IMR-90 (cell line): Measurements from ENCODE around the gene RIPOR2. TPM values are rescaled to one million over a fixed set of nuclear protein-coding genes. Genes with fewer than 3 reads are reported as not detected.

Experiments used
- ATAC-seq: fragments of 200-7000 bp; cut with Tn5 transposase; 2 replicates; pipeline ENCODE4 v1.9.1; 2020; ENCODE audit warnings: low read depth, mild to moderate bottlenecking, moderate library complexity
- BruUV-seq: library from RNA; stranded (reverse); fragments of 400-500 nt; replicated peaks from 2 replicates; lab custom pipeline; 2021; lab: Mats Ljungman, UMichigan
- CTCF ChIA-PET: fragments of 300-600 bp; formaldehyde crosslinking; extraction: SDS; loops from one replicate; lab custom pipeline; 2021; ENCODE audit warnings: antibody characterized with exemption; lab: Yijun Ruan, JAX
- POLR2A ChIA-PET: fragments of 300-600 bp; sonication (Branson Sonifier 250); formaldehyde crosslinking; loops from one replicate; lab custom pipeline; 2022; ENCODE audit warnings: antibody characterized with exemption; ENCODE audit not compliant: unreplicated experiment; lab: Charles Lee
- DNase-seq: peaks from one replicate; pipeline ENCODE4 v3.0.0; 2013
- H2AFZ ChIP-seq: replicated peaks from 2 replicates; pipeline ENCODE3; 2013; ENCODE audit warnings: low read length, mild to moderate bottlenecking; ENCODE audit not compliant: poor library complexity
- H2AK5ac ChIP-seq: 2 replicates; pipeline ENCODE4 v1.6.1; 2013; ENCODE audit warnings: low read depth, low read length, inconsistent platforms
- H2AK9ac ChIP-seq: replicated peaks from 2 replicates; pipeline ENCODE3; 2013; ENCODE audit warnings: mild to moderate bottlenecking, low read depth, low read length, moderate library complexity; ENCODE audit not compliant: poor library complexity
- H2BK120ac ChIP-seq: 2 replicates; pipeline ENCODE4 v1.6.1; 2013; ENCODE audit warnings: low read depth, low read length, inconsistent platforms
- H2BK15ac ChIP-seq: 3 replicates; pipeline ENCODE4 v1.6.1; 2013; ENCODE audit warnings: low read depth, low read length, inconsistent platforms
- H2BK20ac ChIP-seq: 2 replicates; pipeline ENCODE4 v1.6.1; 2013; ENCODE audit warnings: low read depth, mild to moderate bottlenecking, inconsistent platforms, low read length, moderate library complexity
- H2BK5ac ChIP-seq: 2 replicates; pipeline ENCODE4 v1.6.1; 2013; ENCODE audit warnings: mild to moderate bottlenecking, low read depth, low read length, inconsistent platforms; ENCODE audit not compliant: poor library complexity, severe bottlenecking
- H3K14ac ChIP-seq: replicated peaks from 2 replicates; pipeline ENCODE4 v1.6.1; 2013; ENCODE audit warnings: low read depth, low read length, inconsistent platforms
- H3K18ac ChIP-seq: 2 replicates; pipeline ENCODE4 v1.6.1; 2013; ENCODE audit warnings: low read depth, low read length, control low read depth
- H3K23ac ChIP-seq: 2 replicates; pipeline ENCODE4 v1.6.1; 2013; ENCODE audit warnings: low read depth, low read length, inconsistent platforms
- H3K27ac ChIP-seq: 2 replicates; pipeline ENCODE4 v1.5.1; 2013; ENCODE audit warnings: mild to moderate bottlenecking, control low read depth, low read length; ENCODE audit not compliant: insufficient read depth
- H3K27me3 ChIP-seq: 2 replicates; pipeline ENCODE4 v1.6.1; 2013; ENCODE audit warnings: low read length; ENCODE audit not compliant: control insufficient read depth, insufficient read depth
- H3K36me3 ChIP-seq: 2 replicates; pipeline ENCODE4 v1.6.1; 2013; ENCODE audit warnings: low read length, mixed read lengths; ENCODE audit not compliant: control insufficient read depth, insufficient read depth
- H3K4ac ChIP-seq: 2 replicates; pipeline ENCODE4 v1.6.1; 2013; ENCODE audit warnings: low read depth, low read length, inconsistent platforms
- H3K4me1 ChIP-seq: 2 replicates; pipeline ENCODE4 v1.6.1; 2013; ENCODE audit warnings: low read length, mixed read lengths; ENCODE audit not compliant: control insufficient read depth, insufficient read depth
- H3K4me2 ChIP-seq: 2 replicates; pipeline ENCODE4 v1.6.1; 2013; ENCODE audit warnings: low read depth, mild to moderate bottlenecking, control low read depth, low read length, moderate library complexity
- H3K4me3 ChIP-seq: 2 replicates; pipeline ENCODE4 v1.5.1; 2013; ENCODE audit warnings: low read depth, mild to moderate bottlenecking, control low read depth, low read length, moderate library complexity; ENCODE audit not compliant: insufficient read depth
- H3K56ac ChIP-seq: 2 replicates; pipeline ENCODE4 v1.6.1; 2013; ENCODE audit warnings: low read length, inconsistent platforms; ENCODE audit not compliant: insufficient read depth; ENCODE audit errors: extremely low read depth
- H3K79me1 ChIP-seq, 2 experiments: 2 replicates each; pipeline ENCODE4 v1.6.1; 2013; ENCODE audit warnings: low read length in 2 of 2, inconsistent platforms in 1 of 2, low read depth in 1 of 2
- H3K9ac ChIP-seq: 2 replicates; pipeline ENCODE4 v1.6.1; 2013; ENCODE audit warnings: low read depth, low read length, control low read depth
- H3K9me1 ChIP-seq: 2 replicates; pipeline ENCODE4 v1.6.1; 2013; ENCODE audit warnings: low read length, inconsistent platforms; ENCODE audit not compliant: insufficient read depth
- H3K9me3 ChIP-seq: 2 replicates; pipeline ENCODE4 v1.6.1; 2013; ENCODE audit warnings: low read length; ENCODE audit not compliant: control insufficient read depth, insufficient read depth
- H4K20me1 ChIP-seq: 2 replicates; pipeline ENCODE4 v1.6.1; 2013; ENCODE audit warnings: low read length, inconsistent platforms; ENCODE audit not compliant: insufficient read depth
- H4K5ac ChIP-seq: 2 replicates; pipeline ENCODE4 v1.6.1; 2013; ENCODE audit warnings: mild to moderate bottlenecking, low read depth, low read length, control low read depth
- H4K8ac ChIP-seq, 2 experiments: 2 replicates each; pipeline ENCODE4 v1.6.1; 2013; ENCODE audit warnings: low read depth in 2 of 2, low read length in 2 of 2, control low read depth in 1 of 2, inconsistent platforms in 1 of 2
- H4K91ac ChIP-seq: 2 replicates; pipeline ENCODE4 v1.6.1; 2013; ENCODE audit warnings: low read depth, low read length, inconsistent platforms; ENCODE audit not compliant: insufficient read depth
- BHLHE40 ChIP-seq: fragments of 150-350 bp; IDR thresholded peaks from 2 replicates; pipeline ENCODE4 v1.6.1; 2016; ENCODE audit warnings: mild to moderate bottlenecking, low read depth, low read length
- CEBPB ChIP-seq: IDR thresholded peaks from 2 replicates; pipeline ENCODE4 v1.6.1; 2012; ENCODE audit warnings: low read depth, low read length, improper control_type of control experiment
- CHD1 ChIP-seq: IDR thresholded peaks from 2 replicates; pipeline ENCODE4 v1.6.1; 2012; ENCODE audit warnings: low read depth, low read length, improper control_type of control experiment
- CTCF ChIP-seq: conservative IDR thresholded peaks from 2 replicates; pipeline ENCODE4 v1.5.1; 2012; ENCODE audit warnings: mild to moderate bottlenecking, low read depth, low read length, improper control_type of control experiment
- ELK1 ChIP-seq: fragments of 150-350 bp; IDR thresholded peaks from 2 replicates; pipeline ENCODE4 v1.6.1; 2016; ENCODE audit warnings: low read depth, mild to moderate bottlenecking, low read length, moderate library complexity, borderline replicate concordance
- FOS ChIP-seq: fragments of 150-350 bp; IDR thresholded peaks from 2 replicates; pipeline ENCODE4 v1.6.1; 2016; ENCODE audit warnings: low read depth, low read length
- MAFK ChIP-seq: IDR thresholded peaks from 2 replicates; pipeline ENCODE4 v1.6.1; 2012; ENCODE audit warnings: low read depth, low read length, improper control_type of control experiment
- MAZ ChIP-seq: IDR thresholded peaks from 2 replicates; pipeline ENCODE4 v1.6.1; 2012; ENCODE audit warnings: low read depth, mild to moderate bottlenecking, low read length, improper control_type of control experiment, moderate library complexity, borderline replicate concordance
- MXI1 ChIP-seq: IDR thresholded peaks from 2 replicates; pipeline ENCODE4 v1.6.1; 2012; ENCODE audit warnings: low read depth, mild to moderate bottlenecking, low read length, moderate library complexity, borderline replicate concordance
- NFE2L2 ChIP-seq: fragments of 150-350 bp; IDR thresholded peaks from 2 replicates; pipeline ENCODE4 v1.6.1; 2016; ENCODE audit warnings: low read depth, mild to moderate bottlenecking, low read length
- POLR2A ChIP-seq: IDR thresholded peaks from 2 replicates; pipeline ENCODE4 v1.6.1; 2012; ENCODE audit warnings: mild to moderate bottlenecking, low read depth, low read length
- RAD21 ChIP-seq: IDR thresholded peaks from 2 replicates; pipeline ENCODE4 v1.6.1; 2012; ENCODE audit warnings: low read length, improper control_type of control experiment
- RCOR1 ChIP-seq: IDR thresholded peaks from 2 replicates; pipeline ENCODE4 v1.6.1; 2012; ENCODE audit warnings: mild to moderate bottlenecking, low read length, improper control_type of control experiment; ENCODE audit not compliant: insufficient replicate concordance
- RFX5 ChIP-seq: IDR thresholded peaks from 2 replicates; pipeline ENCODE4 v1.8.0; 2012; ENCODE audit warnings: low read depth, mild to moderate bottlenecking, low read length, moderate library complexity
- SMC3 ChIP-seq: fragments of 150-350 bp; IDR thresholded peaks from 2 replicates; pipeline ENCODE4 v1.6.1; 2016; ENCODE audit warnings: low read depth, mild to moderate bottlenecking, antibody characterized with exemption, low read length, moderate library complexity
- USF2 ChIP-seq: fragments of 150-350 bp; IDR thresholded peaks from 2 replicates; pipeline ENCODE4 v1.6.1; 2017; ENCODE audit warnings: mild to moderate bottlenecking, antibody characterized with exemption, low read length, low read depth
- WGBS, 2 experiments: methylation state at CpG; one replicate each; pipeline versions ENCODE4 v1.1.5 to v1.1.7; 2013; ENCODE audit warnings: missing lambda C conversion rate in 2 of 2; ENCODE audit not compliant: insufficient read length in 1 of 2; ENCODE audit errors: extremely low coverage in 2 of 2; 5-methylcytosine and 5-hydroxymethylcytosine counted together
- dilution Hi-C: fragments of 300-500 bp; cut with HindIII; formaldehyde crosslinking; loops from one replicate; pipeline ENCODE4 v1.14.3; 2018; ENCODE audit warnings: low sequenced_read_pairs; ENCODE audit not compliant: unreplicated experiment
- in situ Hi-C: fragments of 300-500 bp; cut with MboI; formaldehyde crosslinking; loops from 3 replicates; pipeline ENCODE4 v1.14.3; 2019; ENCODE audit warnings: low sequenced_read_pairs, inconsistent platforms, mixed read lengths
- intact Hi-C: fragments of 100-400 bp; cut with micrococcal nuclease; formaldehyde crosslinking; loops from 2 replicates; pipeline ENCODE4 v1.10.0; 2022
- polyA plus RNA-seq, 3 experiments: library from polyadenylated mRNA; depleted of rRNA; stranded (reverse); fragments of >200 nt; gene quantifications; 2 replicates each; pipeline ENCODE4 v1.2.3, GENCODE V29; 2012; ENCODE audit warnings: low replicate concordance in 1 of 3
- total RNA-seq: library from RNA; depleted of rRNA; stranded (reverse); fragments of >200 nt; gene quantifications from 2 replicates; pipeline ENCODE4 v1.2.3, GENCODE V29; 2012

RIPOR2 gene
- total and polyA plus RNA-seq, 2 of the 4 experiments (the other 2 are of a cell fraction), result 1.1 to 1.2 TPM

GRCh38 chr6:24926192-24926591 is 9.6 kb downstream of the RIPOR2 start:
- dilution Hi-C loops, result no loop called here

More at GRCh38 chr6:24926192-24926591, 9.6 kb downstream of the RIPOR2 start:
- H3K9me1 ChIP-seq, result peaks cover 9% of the 10 kb centered on the region
- H4K91ac ChIP-seq, result no peak overlapping the region
- no peak for ATAC-seq
- DNase-seq, result no peak
- no peak overlapping the region for H3K4me3 ChIP-seq
- H4K5ac ChIP-seq, result 0 out of 2 replicates have a peak overlapping the region, but pooled peaks have one; percentile 23
- no TSS peak for BruUV-seq
- peaks cover 14% of the 10 kb centered on the region for H3K4me1 ChIP-seq
- no peak overlapping the region for H3K9ac ChIP-seq
- no peak overlapping the region for H2AFZ ChIP-seq
- no peaks in the 10 kb centered on the region for H3K79me1 ChIP-seq
- H2BK120ac ChIP-seq, result no peak overlapping the region
- H2AK9ac ChIP-seq, result no peak overlapping the region
- H3K27me3 ChIP-seq, result no peaks in the 10 kb centered on the region
- H3K56ac ChIP-seq, result no peak overlapping the region
- no peak overlapping the region for H2BK5ac ChIP-seq
- in situ Hi-C loops, result no loop called here
- no peak overlapping the region for H3K4me2 ChIP-seq
- no peak overlapping the region for H2AK5ac ChIP-seq
- H3K18ac ChIP-seq, result peak overlapping the region; percentile 57; the same call in 1 of the 2 replicates
- no peaks in the 10 kb centered on the region for H3K9me3 ChIP-seq
- POLR2A ChIA-PET, result no interaction called here
- no peak overlapping the region for H3K14ac ChIP-seq
- no CpG with 5 or more reads among the region's 3 CpGs for WGBS, 2 experiments
- intact Hi-C loops, result no loop called here
- H3K23ac ChIP-seq, result no peak overlapping the region
- no peak overlapping the region for H2BK20ac ChIP-seq
- H4K8ac ChIP-seq, result no peak overlapping the region
- H3K27ac ChIP-seq, result no peak overlapping the region
- H3K36me3 ChIP-seq, result no peaks in the 10 kb centered on the region
- peak overlapping the region; percentile 48; the same call in 1 of the 3 replicates for H2BK15ac ChIP-seq
- CTCF ChIA-PET, result interaction anchor here (0.8 to 1.1 kb wide), 3 partner anchors 11 to 57 kb away, joined by 3 to 5 read pairs (median 4); no protein-coding TSS in a partner anchor
- H4K20me1 ChIP-seq, result no peaks in the 10 kb centered on the region
- H3K4ac ChIP-seq, result no peak overlapping the region
- TF ChIP-seq MAZ, result no peak
- no peak for TF ChIP-seq CHD1
- TF ChIP-seq RFX5, result no peak
- TF ChIP-seq CTCF, result no peak
- no peak for TF ChIP-seq FOS
- TF ChIP-seq MAFK, result no peak
- TF ChIP-seq ELK1, result no peak
- TF ChIP-seq MXI1, result no peak
- no peak for TF ChIP-seq RAD21
- no peak for TF ChIP-seq NFE2L2
- TF ChIP-seq CEBPB, result no peak
- TF ChIP-seq RCOR1, result no peak
- TF ChIP-seq USF2, result no peak
- no peak for TF ChIP-seq SMC3
- TF ChIP-seq POLR2A, result no peak
- no peak for TF ChIP-seq BHLHE40
